ENCODE results near the gene FKBP8. TPM values are rescaled to one million over a fixed set of nuclear protein-coding genes. Genes with fewer than 3 reads are reported as not detected.

FKBP8 gene
- total RNA-seq, 1 donor from 2014 or later = 203 TPM

DNA sequence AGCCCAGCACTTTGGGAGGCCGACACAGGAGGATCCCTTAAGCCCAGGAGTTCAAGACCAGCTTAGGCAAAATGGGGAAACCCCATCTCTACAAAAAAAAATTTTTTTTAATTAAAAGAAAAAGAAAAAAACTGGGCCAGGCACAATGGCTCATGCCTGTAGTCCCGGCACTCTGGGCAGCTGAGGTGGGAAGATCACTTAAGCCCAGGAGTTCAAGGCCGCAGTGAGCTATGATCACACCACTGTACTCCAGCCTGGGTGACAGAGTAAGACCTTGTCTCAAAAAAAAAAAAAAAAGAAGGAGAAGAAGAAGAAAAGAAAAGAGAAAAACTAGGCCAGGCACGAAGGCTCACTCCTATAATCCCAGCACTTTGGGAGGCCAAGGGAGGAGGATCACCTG lies 25.8 kb downstream of the FKBP8 start:
- Mint-ChIP-seq H3K4me1 (ENCODE audit: low read depth, unreplicated experiment) (peaks cover 13% of the 10 kb centered on the region), H3K4me3 (ENCODE audit: unreplicated experiment) (no peak overlapping the region), H3K27me3 (ENCODE audit: unreplicated experiment) (peaks cover 10% of the 10 kb centered on the region), H3K9me3 (ENCODE audit: unreplicated experiment) (peaks cover 5% of the 10 kb centered on the region), H3K27ac (ENCODE audit: unreplicated experiment) (no peak overlapping the region), H3K36me3 (ENCODE audit: unreplicated experiment) (no peaks in the 10 kb centered on the region)
- TF ChIP-seq, protein P1, sequence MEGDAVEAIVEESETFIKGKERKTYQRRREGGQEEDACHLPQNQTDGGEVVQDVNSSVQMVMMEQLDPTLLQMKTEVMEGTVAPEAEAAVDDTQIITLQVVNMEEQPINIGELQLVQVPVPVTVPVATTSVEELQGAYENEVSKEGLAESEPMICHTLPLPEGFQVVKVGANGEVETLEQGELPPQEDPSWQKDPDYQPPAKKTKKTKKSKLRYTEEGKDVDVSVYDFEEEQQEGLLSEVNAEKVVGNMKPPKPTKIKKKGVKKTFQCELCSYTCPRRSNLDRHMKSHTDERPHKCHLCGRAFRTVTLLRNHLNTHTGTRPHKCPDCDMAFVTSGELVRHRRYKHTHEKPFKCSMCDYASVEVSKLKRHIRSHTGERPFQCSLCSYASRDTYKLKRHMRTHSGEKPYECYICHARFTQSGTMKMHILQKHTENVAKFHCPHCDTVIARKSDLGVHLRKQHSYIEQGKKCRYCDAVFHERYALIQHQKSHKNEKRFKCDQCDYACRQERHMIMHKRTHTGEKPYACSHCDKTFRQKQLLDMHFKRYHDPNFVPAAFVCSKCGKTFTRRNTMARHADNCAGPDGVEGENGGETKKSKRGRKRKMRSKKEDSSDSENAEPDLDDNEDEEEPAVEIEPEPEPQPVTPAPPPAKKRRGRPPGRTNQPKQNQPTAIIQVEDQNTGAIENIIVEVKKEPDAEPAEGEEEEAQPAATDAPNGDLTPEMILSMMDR (IDR thresholded peaks at IDR 0.05; ENCODE audit: partially characterized antibody, unreplicated experiment) = no peak
- DNase-seq = no peak

DNA sequence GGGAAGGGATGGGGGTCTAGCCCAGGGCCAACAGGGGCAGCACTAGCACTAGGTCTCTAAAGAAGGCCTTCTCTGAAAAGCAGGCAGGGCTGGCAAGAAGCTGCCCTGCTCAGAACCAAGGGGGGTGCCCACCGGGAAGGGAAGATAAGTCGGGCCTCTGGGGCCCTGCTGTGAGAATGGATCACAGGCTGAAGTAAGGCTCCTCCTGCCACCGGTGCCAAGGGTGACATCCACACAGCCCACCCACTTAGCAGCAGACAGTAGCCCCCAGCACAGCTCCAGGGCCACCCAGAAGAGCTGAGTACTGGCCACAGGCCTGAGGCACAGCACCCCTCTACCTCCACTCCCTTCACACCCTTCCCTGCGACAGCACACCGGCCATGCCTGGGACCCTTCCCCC lies 27.4 kb downstream of the FKBP8 start:
- H3K27ac Mint-ChIP-seq (ENCODE audit: unreplicated experiment) = no peak overlapping the region
- TF ChIP-seq, protein P1 (IDR thresholded peaks at IDR 0.05; ENCODE audit: partially characterized antibody, unreplicated experiment) = no peak
- DNase-seq = no peak
- peaks cover 3% of the 10 kb centered on the region for H3K27me3 Mint-ChIP-seq (ENCODE audit: unreplicated experiment)
- H3K4me1 Mint-ChIP-seq (ENCODE audit: low read depth, unreplicated experiment) = peaks cover 13% of the 10 kb centered on the region
- peaks cover 5% of the 10 kb centered on the region for H3K9me3 Mint-ChIP-seq (ENCODE audit: unreplicated experiment)
- H3K4me3 Mint-ChIP-seq (ENCODE audit: unreplicated experiment) = no peak overlapping the region
- H3K36me3 Mint-ChIP-seq (ENCODE audit: unreplicated experiment) = no peaks in the 10 kb centered on the region

GRCh38 chr19:18514800-18515682 lies 28.3 kb downstream of the FKBP8 start:
- Mint-ChIP-seq H3K27me3 (ENCODE audit: unreplicated experiment) (no peaks in the 10 kb centered on the region), H3K4me1 (ENCODE audit: low read depth, unreplicated experiment) (peaks cover 9% of the 10 kb centered on the region), H3K27ac (ENCODE audit: unreplicated experiment) (no peak overlapping the region), H3K9me3 (ENCODE audit: unreplicated experiment) (peaks cover 2% of the 10 kb centered on the region), H3K4me3 (ENCODE audit: unreplicated experiment) (no peak overlapping the region), H3K36me3 (ENCODE audit: unreplicated experiment) (no peaks in the 10 kb centered on the region)
- no peak for DNase-seq
- TF ChIP-seq, protein P1 (IDR thresholded peaks at IDR 0.05; ENCODE audit: partially characterized antibody, unreplicated experiment) = no peak

DNA sequence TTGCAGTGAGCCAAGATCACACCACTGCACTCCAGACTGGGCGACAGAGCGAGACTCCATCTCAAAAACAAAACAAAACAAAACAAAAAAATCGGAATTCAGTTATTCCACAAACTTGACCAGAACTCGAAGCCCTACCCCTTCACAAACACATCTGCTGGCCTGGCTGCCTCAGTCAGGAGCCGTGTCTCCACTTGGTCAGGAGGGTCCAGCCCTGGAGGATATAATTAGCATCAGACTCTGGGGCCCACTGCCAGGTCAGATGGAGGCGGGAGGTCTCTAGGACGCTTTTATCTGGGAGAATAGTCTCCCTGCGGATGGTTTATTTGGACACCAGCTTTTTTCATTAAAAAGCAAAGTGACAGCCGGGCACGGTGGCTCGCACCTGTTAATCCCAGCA lies 29.5 kb downstream of the FKBP8 start:
- H3K27me3 Mint-ChIP-seq (ENCODE audit: unreplicated experiment) = no peaks in the 10 kb centered on the region
- no peak overlapping the region for H3K27ac Mint-ChIP-seq (ENCODE audit: unreplicated experiment)
- no peaks in the 10 kb centered on the region for H3K36me3 Mint-ChIP-seq (ENCODE audit: unreplicated experiment)
- peaks cover 2% of the 10 kb centered on the region for H3K9me3 Mint-ChIP-seq (ENCODE audit: unreplicated experiment)
- H3K4me3 Mint-ChIP-seq (ENCODE audit: unreplicated experiment) = no peak overlapping the region
- TF ChIP-seq, protein P1 (IDR thresholded peaks at IDR 0.05; ENCODE audit: partially characterized antibody, unreplicated experiment) = no peak
- DNase-seq = no peak
- H3K4me1 Mint-ChIP-seq (ENCODE audit: low read depth, unreplicated experiment) = peaks cover 7% of the 10 kb centered on the region

DNA sequence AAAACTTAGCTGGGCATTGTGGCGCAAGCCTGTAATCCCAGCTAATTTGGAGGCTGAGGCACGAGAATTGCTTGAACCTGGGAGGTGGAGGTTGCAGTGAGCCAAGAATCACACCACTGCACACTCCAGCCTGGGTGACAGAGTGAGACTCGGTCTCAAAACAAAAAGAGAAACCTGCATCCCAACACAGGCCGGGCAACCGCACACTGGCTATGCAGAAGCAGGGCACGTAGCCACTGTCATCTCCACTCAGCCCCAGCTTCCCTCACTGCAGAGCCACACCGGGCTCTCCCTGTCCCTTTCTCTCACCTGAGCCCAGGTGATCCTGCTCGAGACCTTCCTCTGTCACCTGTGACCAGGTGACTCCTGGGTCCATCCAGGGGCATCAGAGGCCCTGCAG lies 33.2 kb downstream of the FKBP8 start:
- Mint-ChIP-seq H3K9me3 (ENCODE audit: unreplicated experiment) (peaks cover 8% of the 10 kb centered on the region), H3K27ac (ENCODE audit: unreplicated experiment) (no peak overlapping the region), H3K27me3 (ENCODE audit: unreplicated experiment) (peaks cover 2% of the 10 kb centered on the region), H3K4me1 (ENCODE audit: low read depth, unreplicated experiment) (peaks cover 25% of the 10 kb centered on the region), H3K4me3 (ENCODE audit: unreplicated experiment) (no peak overlapping the region), H3K36me3 (ENCODE audit: unreplicated experiment) (no peaks in the 10 kb centered on the region)
- DNase-seq = no peak
- TF ChIP-seq, protein P1 (IDR thresholded peaks at IDR 0.05; ENCODE audit: partially characterized antibody, unreplicated experiment) = no peak

Measured in glutamatergic neuron (in vitro differentiated cells).